ENCODE data around the gene LNPK.

DNA sequence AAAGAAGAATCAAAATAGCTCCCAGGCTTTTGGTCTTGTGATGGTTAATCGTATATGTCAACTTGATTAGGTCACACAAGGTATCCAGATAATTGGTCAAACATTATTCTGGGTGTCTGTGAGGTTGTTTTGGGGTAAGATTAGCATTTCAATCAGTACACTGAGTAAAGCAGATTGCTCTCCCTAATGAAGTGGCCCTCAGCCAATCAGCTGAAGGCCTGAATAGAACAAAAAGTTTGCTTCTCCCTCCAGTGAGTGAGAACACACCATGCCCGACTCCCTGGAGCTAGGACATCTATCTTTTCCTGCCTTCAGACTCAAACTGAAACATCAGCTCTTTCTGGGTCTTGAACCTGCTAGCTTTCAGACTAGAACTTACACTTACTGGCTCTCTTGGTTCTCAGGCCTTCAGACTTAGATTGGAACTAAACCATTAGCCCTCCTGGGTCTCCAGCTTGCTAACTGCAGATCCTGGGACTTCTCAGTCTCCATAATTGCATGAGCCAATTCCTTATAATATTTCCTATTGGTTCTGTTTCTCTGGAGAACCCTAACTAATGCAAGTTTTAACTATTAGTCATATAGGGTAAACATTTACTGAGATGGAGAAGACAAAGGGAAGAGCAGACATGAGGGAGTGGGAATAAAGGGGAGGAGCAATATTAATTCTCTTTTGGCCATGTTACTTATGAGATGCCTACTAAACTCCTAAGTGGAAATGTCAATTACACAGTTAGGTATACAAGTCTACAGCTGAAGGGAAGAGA, 25.5 kb downstream of the LNPK start:
- TF ChIP-seq, protein P1, sequence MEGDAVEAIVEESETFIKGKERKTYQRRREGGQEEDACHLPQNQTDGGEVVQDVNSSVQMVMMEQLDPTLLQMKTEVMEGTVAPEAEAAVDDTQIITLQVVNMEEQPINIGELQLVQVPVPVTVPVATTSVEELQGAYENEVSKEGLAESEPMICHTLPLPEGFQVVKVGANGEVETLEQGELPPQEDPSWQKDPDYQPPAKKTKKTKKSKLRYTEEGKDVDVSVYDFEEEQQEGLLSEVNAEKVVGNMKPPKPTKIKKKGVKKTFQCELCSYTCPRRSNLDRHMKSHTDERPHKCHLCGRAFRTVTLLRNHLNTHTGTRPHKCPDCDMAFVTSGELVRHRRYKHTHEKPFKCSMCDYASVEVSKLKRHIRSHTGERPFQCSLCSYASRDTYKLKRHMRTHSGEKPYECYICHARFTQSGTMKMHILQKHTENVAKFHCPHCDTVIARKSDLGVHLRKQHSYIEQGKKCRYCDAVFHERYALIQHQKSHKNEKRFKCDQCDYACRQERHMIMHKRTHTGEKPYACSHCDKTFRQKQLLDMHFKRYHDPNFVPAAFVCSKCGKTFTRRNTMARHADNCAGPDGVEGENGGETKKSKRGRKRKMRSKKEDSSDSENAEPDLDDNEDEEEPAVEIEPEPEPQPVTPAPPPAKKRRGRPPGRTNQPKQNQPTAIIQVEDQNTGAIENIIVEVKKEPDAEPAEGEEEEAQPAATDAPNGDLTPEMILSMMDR (IDR thresholded peaks at IDR 0.05), result no peak
- TF ChIP-seq POLR2A (IDR thresholded peaks at IDR 0.05), result no peak

Data from testis (tissue), 2 donors.